Measurements from ENCODE around the gene NFATC3. TPM values are rescaled to one million over a fixed set of nuclear protein-coding genes. Genes with fewer than 3 reads are reported as not detected.
"Not testable (repeated sequence)": the region's sequence is repeated elsewhere in the genome, so short reads cannot be mapped to it uniquely, and the experiment has no call there.

NFATC3 gene
- total RNA-seq, 1 donor = 32.8 TPM

- no peak for TF ChIP-seq CTCF (IDR thresholded peaks at IDR 0.05; ENCODE audit: insufficient read depth, low read depth, low read length)
- H3K4me3 ChIP-seq (ENCODE audit: low read depth, low read length) = no peak overlapping the region
- no peak for DNase-seq (ENCODE audit: low read depth)
Measured at GRCh38 chr16:68126395-68126794, 41.2 kb downstream of the NFATC3 start.

GRCh38 chr16:68128577-68129305, 43.6 kb downstream of the NFATC3 start:
- TF ChIP-seq CTCF (IDR thresholded peaks at IDR 0.05; ENCODE audit: insufficient read depth, low read depth, low read length) = no peak
- H3K4me3 ChIP-seq (ENCODE audit: low read depth, low read length) = no peak overlapping the region
- peak; percentile 8 for DNase-seq (ENCODE audit: low read depth)

- no peak for DNase-seq (ENCODE audit: low read depth)
- no peak for TF ChIP-seq CTCF (IDR thresholded peaks at IDR 0.05; ENCODE audit: insufficient read depth, low read depth, low read length)
- H3K4me3 ChIP-seq (ENCODE audit: low read depth, low read length) = no peak overlapping the region
Measured at GRCh38 chr16:68130520-68130919, 45.4 kb downstream of the NFATC3 start.

GRCh38 chr16:68131813-68132706, 46.9 kb downstream of the NFATC3 start:
- no peak overlapping the region for H3K4me3 ChIP-seq (ENCODE audit: low read depth, low read length)
- no peak for TF ChIP-seq CTCF (IDR thresholded peaks at IDR 0.05; ENCODE audit: insufficient read depth, low read depth, low read length)
- no peak for DNase-seq (ENCODE audit: low read depth)

GRCh38 chr16:68133000-68133399, 47.8 kb downstream of the NFATC3 start:
- DNase-seq (ENCODE audit: low read depth); H3K4me3 ChIP-seq (ENCODE audit: low read depth, low read length): not testable (repeated sequence)

GRCh38 chr16:68134644-68135043, 49.5 kb downstream of the NFATC3 start:
- no peak overlapping the region for H3K4me3 ChIP-seq (ENCODE audit: low read depth, low read length)
- no peak for DNase-seq (ENCODE audit: low read depth)
- TF ChIP-seq CTCF (IDR thresholded peaks at IDR 0.05; ENCODE audit: insufficient read depth, low read depth, low read length) = no peak

- TF ChIP-seq CTCF (IDR thresholded peaks at IDR 0.05; ENCODE audit: insufficient read depth, low read depth, low read length) = no peak
- H3K4me3 ChIP-seq (ENCODE audit: low read depth, low read length) = no peak overlapping the region
Measured at GRCh38 chr16:68136515-68136914, 51.3 kb downstream of the NFATC3 start.

More at GRCh38 chr16:68136515-68136914, 51.3 kb downstream of the NFATC3 start:
- no peak for DNase-seq (ENCODE audit: low read depth)
